Loucy (cell line): Measurements from ENCODE around the gene COPS6.

Experiments used
- CTCF ChIP-seq: fragments of 200-600 bp; sonication (generic); conservative IDR thresholded peaks from 2 replicates; pipeline ENCODE4 v1.5.1; 2014; ENCODE audit warnings: mild to moderate bottlenecking, antibody characterized with exemption, low read length
- EZH2phosphoT487 ChIP-seq: fragments of 200-600 bp; IDR thresholded peaks from 2 replicates; pipeline ENCODE4 v1.6.1; 2018; ENCODE audit warnings: antibody characterized with exemption, mild to moderate bottlenecking, moderate library complexity, borderline replicate concordance

GRCh38 chr7:100132126-100132525 is 43.4 kb downstream of the COPS6 start:
- TF ChIP-seq CTCF, result no peak
- no peak for TF ChIP-seq EZH2phosphoT487
